LNCaP clone FGC (cell line): Measurements from ENCODE around the gene FOXL3.

Experiments
- DNase-seq: peaks from one replicate; pipeline ENCODE4 v3.0.0-alpha.2; 2011; ENCODE audit warnings: low read depth
- H3K4me3 ChIP-seq: 2 replicates; pipeline ENCODE4 v1.5.1; 2011; ENCODE audit warnings: mild to moderate bottlenecking, low read depth, low read length, control low read depth
- TF ChIP-seq, protein P1 (sequence below): IDR thresholded peaks from 2 replicates; pipeline ENCODE4 v1.5.1; 2012; ENCODE audit warnings: mild to moderate bottlenecking; ENCODE audit not compliant: control insufficient read depth, insufficient read depth; ENCODE audit errors: extremely low read depth

FOXL3 gene

DNA sequence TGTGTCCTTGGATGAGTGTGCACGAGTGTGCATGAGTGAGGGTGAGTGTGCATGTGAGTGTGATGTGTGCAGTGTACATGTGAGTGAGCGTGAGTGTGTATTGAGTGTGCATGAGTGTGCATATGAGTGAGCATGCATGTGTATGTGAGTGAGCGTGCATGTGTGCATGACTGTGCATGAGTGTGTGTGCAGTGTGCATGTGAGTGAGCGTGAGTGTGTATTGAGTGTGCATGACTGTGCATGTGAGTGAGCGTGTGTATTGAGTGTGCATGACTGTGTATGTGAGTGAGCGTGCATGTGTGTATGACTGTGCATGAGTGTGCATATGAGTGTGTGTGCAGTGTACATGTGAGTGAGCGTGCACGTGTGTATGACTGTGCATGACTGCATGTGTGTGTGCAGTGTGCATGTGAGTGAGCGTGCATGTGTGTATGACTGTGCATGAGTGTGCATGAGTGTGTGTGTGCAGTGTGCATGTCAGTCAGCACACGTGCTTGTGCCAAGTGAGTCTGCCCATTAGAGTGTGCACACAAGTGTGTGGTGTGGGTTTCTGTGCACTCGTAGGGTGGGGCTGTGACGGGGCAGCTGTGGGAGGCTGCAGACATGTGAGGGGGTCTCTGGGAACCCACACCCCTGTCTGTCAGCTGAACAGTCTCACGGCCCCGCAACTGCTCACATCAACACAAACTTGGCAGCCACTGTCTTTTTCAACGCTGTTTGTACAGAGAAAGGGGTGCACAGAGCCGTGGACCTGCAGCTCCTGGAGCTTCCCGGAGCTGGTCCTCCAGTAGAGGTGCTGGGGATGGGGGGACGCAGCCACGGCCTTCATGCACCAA, 14.8 kb downstream of the FOXL3 start:
- H3K4me3 ChIP-seq: no peak overlapping the region
- TF ChIP-seq, protein P1, sequence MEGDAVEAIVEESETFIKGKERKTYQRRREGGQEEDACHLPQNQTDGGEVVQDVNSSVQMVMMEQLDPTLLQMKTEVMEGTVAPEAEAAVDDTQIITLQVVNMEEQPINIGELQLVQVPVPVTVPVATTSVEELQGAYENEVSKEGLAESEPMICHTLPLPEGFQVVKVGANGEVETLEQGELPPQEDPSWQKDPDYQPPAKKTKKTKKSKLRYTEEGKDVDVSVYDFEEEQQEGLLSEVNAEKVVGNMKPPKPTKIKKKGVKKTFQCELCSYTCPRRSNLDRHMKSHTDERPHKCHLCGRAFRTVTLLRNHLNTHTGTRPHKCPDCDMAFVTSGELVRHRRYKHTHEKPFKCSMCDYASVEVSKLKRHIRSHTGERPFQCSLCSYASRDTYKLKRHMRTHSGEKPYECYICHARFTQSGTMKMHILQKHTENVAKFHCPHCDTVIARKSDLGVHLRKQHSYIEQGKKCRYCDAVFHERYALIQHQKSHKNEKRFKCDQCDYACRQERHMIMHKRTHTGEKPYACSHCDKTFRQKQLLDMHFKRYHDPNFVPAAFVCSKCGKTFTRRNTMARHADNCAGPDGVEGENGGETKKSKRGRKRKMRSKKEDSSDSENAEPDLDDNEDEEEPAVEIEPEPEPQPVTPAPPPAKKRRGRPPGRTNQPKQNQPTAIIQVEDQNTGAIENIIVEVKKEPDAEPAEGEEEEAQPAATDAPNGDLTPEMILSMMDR: no peak
- no peak for DNase-seq

DNA sequence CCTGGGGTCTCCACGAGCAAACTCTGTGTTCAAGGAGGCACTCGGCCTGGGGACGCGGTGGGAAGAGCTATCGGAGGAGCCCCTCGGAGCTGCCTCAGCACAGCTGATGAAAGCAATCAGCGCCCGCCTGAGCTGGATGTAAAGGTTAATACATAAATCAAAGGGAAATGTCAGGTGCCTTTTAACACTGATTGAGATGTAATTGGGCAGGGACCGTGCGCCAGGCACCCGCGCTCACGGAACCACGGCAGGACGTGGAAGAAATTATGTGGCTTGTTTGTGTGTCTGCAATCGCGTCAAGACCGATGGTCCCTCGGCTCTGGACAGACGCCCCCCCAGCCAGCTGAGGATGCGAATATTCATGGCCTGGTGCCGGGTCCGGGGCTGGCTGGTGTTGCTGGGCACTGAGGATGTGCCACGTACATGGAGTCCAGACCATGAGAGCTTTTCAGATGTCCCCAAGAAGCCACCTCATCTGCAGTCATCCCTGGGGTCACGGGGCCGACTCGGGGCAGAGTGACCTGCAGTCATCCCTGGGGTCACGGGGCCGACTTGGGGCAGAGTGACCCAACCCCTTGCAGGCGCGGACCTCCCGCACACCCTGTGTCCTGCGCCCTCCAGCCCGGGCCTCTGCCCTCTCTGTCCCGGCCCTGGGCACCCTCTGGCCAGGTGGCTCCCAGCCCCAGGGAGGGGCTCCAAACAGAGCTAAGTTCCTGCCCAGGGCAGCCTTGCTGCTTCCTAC, 15.6 kb downstream of the FOXL3 start:
- no peak for DNase-seq
- no peak overlapping the region for H3K4me3 ChIP-seq
- TF ChIP-seq, protein P1: no peak

DNA sequence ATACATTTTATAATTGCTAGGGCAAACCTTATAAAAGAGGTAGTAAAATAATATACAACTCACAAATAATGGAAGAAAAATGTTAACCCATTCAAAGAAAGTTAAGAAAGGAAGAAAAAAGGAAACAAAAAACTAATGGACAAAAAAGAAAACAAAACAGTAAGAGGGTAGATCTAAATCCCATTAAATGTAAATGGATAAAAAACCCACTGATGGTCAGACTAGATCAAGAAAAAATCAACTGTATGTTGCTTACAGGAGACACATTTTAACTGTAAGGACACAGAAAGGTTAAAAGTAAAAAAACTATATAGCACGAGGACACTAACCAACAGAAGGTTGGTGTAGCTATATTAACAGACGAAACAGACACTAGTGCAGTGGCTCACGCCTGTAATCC, 18.0 kb downstream of the FOXL3 start:
- no peak overlapping the region for H3K4me3 ChIP-seq
- no peak for DNase-seq
- TF ChIP-seq, protein P1: no peak

DNA sequence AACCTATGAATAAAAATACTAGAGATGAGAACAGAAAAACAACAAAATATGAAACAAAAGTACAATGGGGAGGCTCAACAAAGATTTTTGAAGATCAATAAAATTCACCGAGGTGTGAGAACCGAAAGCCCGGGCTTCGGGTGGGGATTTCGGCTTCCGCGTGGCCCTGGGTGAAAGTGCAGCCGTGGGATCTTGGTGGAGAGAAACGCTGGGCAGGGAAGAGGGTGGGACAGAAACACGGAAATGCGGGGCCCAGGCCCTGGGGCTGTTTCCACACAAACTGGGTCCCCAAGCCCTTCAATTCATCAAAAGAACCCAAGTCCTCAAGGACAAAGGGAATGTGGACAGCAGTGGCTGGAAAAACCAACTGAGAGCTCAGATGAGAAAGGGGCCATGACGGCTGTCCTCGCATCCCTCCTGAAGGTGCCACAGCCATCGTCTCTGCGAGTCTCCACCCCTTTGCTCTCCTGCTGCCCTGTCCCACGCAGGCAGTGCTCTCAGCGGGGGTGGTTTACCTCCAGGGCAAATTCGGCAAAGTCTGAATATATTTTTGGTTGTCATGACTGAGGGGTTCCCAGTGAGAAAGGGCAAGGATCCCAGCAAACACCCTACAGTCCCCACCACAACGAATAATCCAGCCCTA, 19.7 kb downstream of the FOXL3 start:
- no peak for DNase-seq
- TF ChIP-seq, protein P1: no peak
- H3K4me3 ChIP-seq: no peak overlapping the region

DNA sequence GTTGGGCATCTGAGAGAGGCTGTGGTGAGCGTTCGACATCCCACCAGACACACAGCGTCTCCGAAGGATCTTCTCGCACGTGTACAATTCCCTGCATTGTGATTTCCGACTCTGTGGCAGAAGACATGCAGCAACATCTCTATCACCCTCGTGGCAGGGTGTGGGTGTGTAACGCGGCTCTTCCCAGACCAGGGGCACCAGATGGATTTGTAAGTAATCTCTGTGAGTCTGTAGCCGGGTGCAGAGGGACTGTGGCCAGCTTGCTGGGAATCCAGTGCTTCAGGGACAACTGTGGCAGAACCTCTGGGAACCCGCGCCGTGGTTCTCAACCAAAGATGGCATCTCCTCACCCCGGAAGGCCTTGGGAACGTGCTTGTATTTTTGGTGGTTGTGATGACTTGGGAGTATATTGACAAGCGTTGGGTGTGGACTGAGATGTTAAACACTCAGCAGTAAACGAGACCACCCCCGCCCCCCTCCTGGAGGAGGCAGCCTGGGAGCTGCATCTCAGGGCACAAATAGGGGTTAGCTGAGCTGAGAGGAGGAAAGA, 21.2 kb downstream of the FOXL3 start:
- no peak overlapping the region for H3K4me3 ChIP-seq
- TF ChIP-seq, protein P1: no peak
- no peak for DNase-seq

DNA sequence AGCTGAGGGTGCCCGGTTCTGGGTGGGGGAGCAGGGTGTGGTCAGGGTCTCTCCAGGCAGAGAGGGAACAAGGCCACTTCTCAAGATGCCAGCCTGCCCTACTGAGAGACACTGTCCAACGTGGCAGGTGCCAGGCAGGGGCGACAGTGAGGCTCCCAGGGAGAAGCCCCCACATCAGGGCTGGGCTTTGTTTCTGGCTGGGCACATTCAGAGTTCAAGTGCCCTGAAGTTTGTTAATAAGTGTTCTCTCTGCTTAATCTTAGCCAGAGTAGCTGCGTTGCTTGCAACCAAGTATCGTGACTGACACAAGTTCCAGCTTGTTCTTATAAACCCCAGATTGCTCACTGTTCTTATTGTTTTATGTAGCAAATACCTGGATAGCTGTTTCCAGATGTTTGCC, 21.8 kb downstream of the FOXL3 start:
- DNase-seq: no peak
- TF ChIP-seq, protein P1: no peak
- H3K4me3 ChIP-seq: no peak overlapping the region
